Prostate gland (tissue), 2 donors: ENCODE measurements around the gene PAFAH2.

Experiments used
- POLR2AphosphoS5 ChIP-seq: sonication (generic); formaldehyde crosslinking; IDR thresholded peaks from one replicate; pipeline ENCODE4 v1.6.1; 2017; ENCODE audit warnings: antibody characterized with exemption
- TF ChIP-seq, protein P1 (sequence below), 4 experiments: fragments of 200-600 bp in 2 of 4; fragments of 450-650 bp in 2 of 4; sonication (generic) in 2 of 4; IDR thresholded peaks; 1 replicate in 3 of 4; 2 replicates in 1 of 4; pipeline ENCODE4 v1.5.1; 2016 to 2019; ENCODE audit warnings: antibody characterized with exemption in 4 of 4, mild to moderate bottlenecking in 2 of 4, moderate library complexity in 2 of 4

DNA sequence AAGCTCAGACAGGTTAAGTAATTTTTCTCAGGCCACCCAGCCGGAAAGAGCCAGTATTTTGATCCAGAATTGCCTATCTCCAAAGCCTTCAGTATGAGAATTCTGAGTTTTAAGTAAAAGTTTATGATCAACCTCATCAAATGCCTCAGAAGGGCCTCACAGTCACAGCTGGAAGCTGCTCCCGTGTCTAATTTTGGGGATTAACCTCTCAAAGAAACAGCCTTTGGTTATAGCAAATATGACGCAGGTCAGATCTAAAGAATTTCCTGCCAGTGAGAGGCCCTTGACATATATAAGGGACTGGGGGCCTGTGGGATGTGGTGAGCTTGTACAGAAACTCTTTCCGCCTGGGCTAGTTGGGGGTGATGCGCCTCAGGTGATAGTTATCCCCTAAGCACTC, 26.0 kb upstream of the PAFAH2 start:
- TF ChIP-seq, protein P1, sequence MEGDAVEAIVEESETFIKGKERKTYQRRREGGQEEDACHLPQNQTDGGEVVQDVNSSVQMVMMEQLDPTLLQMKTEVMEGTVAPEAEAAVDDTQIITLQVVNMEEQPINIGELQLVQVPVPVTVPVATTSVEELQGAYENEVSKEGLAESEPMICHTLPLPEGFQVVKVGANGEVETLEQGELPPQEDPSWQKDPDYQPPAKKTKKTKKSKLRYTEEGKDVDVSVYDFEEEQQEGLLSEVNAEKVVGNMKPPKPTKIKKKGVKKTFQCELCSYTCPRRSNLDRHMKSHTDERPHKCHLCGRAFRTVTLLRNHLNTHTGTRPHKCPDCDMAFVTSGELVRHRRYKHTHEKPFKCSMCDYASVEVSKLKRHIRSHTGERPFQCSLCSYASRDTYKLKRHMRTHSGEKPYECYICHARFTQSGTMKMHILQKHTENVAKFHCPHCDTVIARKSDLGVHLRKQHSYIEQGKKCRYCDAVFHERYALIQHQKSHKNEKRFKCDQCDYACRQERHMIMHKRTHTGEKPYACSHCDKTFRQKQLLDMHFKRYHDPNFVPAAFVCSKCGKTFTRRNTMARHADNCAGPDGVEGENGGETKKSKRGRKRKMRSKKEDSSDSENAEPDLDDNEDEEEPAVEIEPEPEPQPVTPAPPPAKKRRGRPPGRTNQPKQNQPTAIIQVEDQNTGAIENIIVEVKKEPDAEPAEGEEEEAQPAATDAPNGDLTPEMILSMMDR (IDR thresholded peaks at IDR 0.05): no peak
- TF ChIP-seq POLR2AphosphoS5: no peak
